HG03565 (cell line): Measurements from ENCODE around the gene CCT4.
A peak's percentile ranks its signal among the peaks of the same experiment; 100 is the strongest.
"Not testable (repeated sequence)": the region's sequence is repeated elsewhere in the genome, so short reads cannot be mapped to it uniquely, and the experiment has no call there.

Experiments used
- ATAC-seq: cut with Tn5 transposase; IDR thresholded peaks from one replicate; pipeline ENCODE4 v1.9.1; 2021; ENCODE audit warnings: mild to moderate bottlenecking, moderate library complexity; ENCODE audit not compliant: unreplicated experiment

CCT4 gene

GRCh38 chr2:61882850-61883249, 5.6 kb downstream of the CCT4 start:
- ATAC-seq = no peak

DNA sequence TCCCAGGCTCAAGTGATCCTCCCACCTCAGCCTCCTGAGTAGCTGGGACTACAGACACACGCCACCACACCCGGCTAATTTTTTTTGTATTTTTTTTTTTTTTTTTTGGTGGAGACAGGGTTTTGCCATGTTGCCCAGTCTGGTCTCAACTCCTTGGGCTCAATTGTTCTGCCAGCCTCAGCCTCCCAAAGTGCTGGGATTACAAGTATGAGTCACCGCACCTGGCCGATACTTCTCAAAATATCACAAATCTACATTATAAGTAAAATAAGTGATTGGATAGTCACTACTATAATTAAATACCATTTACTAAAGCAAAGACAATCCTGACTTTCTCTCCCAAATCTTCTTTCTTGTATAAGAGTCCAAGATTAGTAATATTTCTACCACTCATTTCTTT, 9.1 kb downstream of the CCT4 start:
- not testable (repeated sequence) for ATAC-seq

DNA sequence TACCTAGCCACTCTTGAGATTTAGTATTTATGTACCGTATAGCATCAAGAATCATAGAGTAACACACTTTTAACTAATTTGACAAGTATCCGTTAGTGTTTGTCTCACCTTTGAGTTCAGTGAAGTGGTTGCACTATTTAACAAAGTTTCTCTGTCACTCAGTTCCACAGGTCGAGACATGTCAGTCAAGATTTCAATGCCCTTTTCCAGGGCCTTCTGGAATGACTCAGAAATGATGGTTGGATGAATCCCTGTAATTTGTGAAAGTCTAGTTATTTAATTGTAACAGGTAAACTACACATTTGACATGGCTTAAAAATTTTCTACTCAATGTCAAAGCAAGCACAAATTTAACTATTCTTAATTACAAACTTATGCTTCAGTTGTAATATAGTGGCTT, 9.7 kb downstream of the CCT4 start:
- ATAC-seq = no peak

DNA sequence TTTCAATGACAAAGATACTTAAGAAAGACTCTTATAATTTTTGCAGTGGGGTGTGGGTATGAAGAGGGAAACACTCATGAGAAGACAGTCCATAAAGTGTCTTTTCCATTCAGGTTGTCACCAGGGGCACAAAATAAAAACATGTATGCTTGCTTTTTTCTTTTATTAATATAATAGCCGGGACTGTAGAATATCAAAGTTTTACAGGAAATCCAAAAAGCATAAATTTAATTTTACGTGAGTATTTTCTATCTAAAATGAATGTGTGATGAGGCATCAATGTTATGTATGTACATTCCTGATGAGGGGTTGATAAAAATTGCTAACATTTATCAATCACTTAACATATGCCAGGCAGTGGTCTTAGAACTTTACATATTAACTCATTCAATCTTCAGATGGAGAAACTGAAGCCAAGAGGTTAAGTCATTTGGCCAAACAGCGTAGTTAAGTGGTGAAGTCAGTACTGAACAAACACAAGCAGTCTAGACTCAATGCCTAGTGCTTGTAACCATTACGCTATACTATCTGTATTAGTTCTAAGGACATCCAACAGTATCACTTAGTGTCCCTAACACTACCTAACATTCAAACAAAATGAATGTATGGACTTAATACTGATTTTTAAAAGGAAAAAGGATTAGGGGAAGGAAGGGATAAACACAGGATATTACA, 10.7 kb downstream of the CCT4 start:
- no peak for ATAC-seq

- ATAC-seq = no peak
Observed at GRCh38 chr2:61876400-61876799, 12.1 kb downstream of the CCT4 start.

DNA sequence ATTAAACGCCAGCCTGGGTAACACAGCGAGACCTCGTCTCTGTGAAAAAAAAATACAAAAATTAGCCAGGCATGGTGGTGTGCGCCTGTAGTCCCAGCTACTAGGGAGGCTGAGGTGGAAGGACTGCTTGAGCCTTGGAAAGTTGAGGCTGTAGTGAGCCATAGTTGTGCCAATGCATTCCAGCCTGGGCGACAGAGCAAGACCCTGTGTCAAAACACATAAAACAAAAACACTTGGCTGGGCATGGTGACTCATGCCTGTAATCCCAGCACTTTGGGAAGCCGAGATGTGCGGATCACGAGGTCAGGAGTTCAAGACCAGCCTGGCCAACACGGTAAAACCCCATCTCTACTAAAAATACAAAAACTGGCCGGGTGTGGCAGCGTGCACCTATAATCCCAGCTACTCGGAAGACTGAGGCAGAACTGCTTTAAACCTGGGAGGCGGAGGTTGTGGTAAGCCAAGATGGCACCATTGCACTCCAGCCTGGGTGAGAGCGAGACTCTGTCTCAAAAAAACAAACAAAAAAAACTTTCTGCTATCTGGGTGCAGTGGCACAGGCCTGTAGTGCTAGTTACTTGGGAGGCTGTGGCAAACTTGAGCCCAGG, 21.9 kb downstream of the CCT4 start:
- not testable (repeated sequence) for ATAC-seq

GRCh38 chr2:61862085-61862484, 26.4 kb downstream of the CCT4 start:
- ATAC-seq = no peak

DNA sequence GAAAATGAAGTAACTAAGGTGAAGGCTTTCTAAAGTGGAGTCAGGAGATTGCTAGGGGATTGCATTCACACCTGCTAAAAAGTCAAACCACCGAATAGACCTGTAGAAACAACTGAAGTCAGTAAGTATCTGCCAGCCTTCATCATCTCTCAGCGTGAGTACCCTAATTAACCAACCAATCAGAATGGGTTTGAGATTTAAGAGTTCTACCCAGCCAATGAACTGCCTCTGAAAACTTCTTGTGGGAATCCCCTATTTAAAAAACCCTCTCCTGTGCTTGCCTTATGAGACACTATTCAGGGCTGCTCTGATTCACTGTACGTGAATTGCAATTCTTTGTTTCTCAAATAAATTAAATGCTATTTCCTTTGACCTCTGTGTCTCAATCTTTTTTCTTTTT, 31.2 kb downstream of the CCT4 start:
- no peak for ATAC-seq

DNA sequence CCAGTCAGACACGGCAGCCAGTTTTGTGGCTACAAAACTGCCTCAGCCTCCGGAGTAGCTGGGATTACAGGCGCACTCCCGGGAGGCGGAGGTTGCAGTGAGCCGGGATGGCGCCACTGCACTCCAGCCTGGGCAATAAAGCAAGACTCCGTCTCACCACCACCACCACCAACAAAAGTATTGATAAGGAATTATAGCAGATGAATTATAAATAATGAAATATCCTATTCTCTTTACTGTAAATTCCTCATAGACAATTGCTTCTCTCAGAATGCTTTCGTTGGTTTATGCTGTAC, 33.2 kb downstream of the CCT4 start:
- ATAC-seq = no peak

DNA sequence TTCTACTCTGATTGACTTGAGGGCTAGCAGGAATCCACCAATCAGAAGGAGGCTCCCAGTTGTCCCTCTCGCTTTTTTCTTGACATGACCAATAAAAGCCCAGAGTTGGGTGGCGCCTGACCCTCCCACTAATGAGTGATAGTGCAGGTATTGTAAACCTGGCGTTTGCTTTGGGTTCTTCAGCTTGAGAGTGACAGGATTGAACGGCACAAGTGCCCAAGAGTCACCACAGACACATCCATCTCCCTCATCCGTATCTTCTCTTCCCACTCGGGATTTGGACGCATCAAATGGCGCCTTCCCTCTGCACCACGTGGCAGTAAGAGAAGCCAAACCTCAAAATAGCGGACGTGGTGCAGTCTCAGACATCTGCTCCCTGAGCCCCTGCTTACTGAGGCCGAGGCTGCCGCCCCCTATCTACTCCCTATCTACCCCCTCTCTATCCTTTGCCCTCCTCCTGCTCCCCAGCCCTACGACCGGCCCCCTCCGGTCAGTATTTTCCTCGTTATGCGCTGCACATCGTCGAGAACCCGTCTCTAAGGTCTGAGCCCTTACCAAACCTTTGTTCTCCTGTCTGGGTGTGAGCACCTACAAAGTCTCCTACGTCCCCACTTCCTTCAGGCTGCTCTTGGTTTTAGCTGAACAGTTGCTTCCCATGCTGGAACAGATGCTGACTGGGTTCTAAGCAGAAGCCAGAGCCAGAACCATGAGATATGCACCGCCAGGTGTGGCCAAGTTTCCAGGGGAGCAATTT, 33.7 kb downstream of the CCT4 start:
- ATAC-seq = peak; percentile 82

GRCh38 chr2:61853847-61854563, 34.5 kb downstream of the CCT4 start, which contains the start of gene FAM161A:
Gene FAM161A, minus strand, starts transcription at chr2:61854060. Its CDS starts 19 bp downstream, at chr2:61854041.
- ATAC-seq = peak; percentile 56

DNA sequence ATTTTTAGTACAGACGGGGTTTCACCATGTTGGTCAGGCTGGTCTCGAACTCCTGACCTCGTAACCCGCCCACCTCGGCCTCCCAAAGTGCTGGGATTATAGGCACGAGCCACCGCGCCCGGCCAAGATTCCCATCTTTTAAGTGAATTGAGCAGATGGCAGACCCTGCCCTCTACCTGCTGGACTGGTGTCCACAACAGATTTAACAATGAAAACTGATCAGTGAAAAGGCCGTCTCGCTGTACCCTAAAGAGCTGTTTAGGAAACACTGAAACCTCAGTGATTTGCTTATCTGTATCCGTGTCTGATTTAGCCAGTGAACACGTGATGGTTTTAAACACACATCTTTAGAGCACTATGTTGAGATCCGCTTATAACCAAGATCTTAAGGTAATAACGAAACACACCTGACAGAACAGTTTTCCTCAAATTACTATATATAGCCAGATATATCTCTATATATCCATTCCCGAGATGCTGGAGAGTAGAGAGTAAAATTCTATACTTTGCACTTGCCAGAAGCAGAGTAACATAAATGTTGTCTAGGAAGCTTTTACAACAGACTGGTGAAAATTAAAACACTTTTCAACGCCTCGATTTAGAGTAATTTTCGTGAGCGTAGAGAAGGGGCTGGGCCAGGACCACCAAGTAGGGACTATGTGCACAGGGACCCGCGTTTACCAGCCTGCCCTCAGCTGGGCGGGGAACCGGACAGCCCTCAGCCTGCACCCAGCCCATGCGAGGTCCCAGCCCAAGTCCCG, 35.2 kb downstream of the CCT4 start:
- peak; percentile 42 for ATAC-seq

GRCh38 chr2:61851270-61851669, 37.2 kb downstream of the CCT4 start:
- not testable (repeated sequence) for ATAC-seq

DNA sequence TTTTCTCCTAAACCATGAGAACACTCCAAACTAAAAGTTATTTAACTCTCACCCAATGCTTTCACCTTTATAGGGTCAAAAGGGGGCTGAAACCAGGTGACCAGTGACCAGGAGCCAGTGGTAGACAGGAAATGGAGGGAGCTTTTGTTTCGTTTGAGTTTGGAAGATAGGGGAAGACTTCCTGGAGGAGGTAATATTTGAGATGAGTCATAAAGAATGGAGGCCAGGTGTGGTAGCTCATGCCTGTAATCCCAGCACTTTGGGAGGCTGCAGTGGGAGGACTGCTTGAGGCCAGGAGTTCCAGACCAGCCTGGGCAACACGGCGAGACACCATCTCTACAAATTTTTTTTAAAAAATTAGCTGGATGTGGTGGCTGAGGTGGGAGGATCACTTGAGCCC, 43.1 kb downstream of the CCT4 start:
- ATAC-seq = no peak

DNA sequence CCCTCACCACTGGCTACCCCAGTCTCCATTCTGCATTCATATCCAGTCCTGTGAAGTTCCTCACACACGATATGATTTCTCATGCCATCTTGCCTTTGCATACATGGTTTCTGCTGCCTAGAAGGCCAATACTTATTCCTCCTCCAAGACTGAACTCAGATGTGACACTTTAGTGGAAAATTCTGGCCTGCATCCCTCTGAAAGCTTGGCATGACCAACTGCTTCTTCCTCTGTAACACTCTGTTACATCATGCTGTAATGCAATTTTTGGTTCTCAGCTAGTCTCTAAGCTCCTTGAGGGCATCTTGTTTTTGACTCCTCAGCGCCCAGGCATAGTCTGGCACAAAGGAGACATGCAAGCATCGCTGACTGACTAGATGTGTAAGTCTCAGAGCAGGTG, 47.2 kb downstream of the CCT4 start:
- no peak for ATAC-seq

DNA sequence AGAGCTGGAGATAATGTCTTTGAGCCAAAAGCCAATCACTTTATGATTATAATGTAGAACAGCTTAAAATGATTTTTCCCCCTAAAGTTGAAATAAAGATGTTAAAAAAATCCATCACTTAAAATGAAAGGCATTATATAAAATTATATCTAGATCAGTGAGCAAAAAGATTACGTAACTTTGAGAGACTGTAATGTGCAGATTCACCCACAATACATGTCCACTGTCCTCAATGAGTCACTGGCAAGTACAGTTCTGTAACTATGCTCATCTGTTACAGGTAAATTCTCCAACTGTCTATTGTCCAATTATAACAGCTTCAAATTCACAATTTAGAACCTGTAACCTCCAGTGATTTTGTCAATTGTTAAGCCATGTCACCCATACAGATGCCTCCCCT, 53.6 kb downstream of the CCT4 start:
- ATAC-seq = no peak

DNA sequence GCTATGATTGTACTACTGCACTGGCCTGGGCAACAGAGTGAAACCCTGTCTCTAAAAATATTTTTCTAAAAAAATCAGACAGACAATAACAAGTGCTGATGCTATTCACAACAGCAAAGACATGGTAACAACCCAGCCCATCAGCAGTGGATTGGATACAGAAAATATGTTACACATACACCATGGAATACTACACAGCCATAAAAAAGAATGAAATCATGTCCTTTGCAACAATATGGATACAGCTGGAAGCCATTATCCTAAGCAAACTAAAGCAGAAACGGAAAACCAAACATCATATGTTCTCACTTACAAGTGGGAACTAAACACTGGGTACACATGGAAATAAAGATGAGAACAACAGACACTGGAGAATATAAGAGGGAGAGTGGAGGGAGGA, 54.5 kb downstream of the CCT4 start:
- ATAC-seq = no peak

GRCh38 chr2:61832183-61832841, 56.1 kb downstream of the CCT4 start:
- no peak for ATAC-seq

- ATAC-seq = no peak
Observed at GRCh38 chr2:61822255-61822654, 66.2 kb downstream of the CCT4 start.
